ENCODE data around the gene SLC18A3.
A peak's percentile ranks its signal among the peaks of the same experiment; 100 is the strongest.

SLC18A3 gene

GRCh38 chr10:49587981-49588380 is 22.1 kb upstream of the SLC18A3 start:
- no peak overlapping the region for H3K4me3 ChIP-seq (ENCODE audit: low read depth, low read length)
- no peak for TF ChIP-seq CTCF (IDR thresholded peaks at IDR 0.05; ENCODE audit: borderline replicate concordance, insufficient read depth, low read depth, low read length)

GRCh38 chr10:49592726-49593563 is 17.2 kb upstream of the SLC18A3 start:
- TF ChIP-seq CTCF (IDR thresholded peaks at IDR 0.05; ENCODE audit: borderline replicate concordance, insufficient read depth, low read depth, low read length) = peak; percentile 88
- H3K4me3 ChIP-seq (ENCODE audit: low read depth, low read length) = no peak overlapping the region

GRCh38 chr10:49593564-49593875 is 16.6 kb upstream of the SLC18A3 start:
- H3K4me3 ChIP-seq (ENCODE audit: low read depth, low read length) = no peak overlapping the region
- no peak for TF ChIP-seq CTCF (IDR thresholded peaks at IDR 0.05; ENCODE audit: borderline replicate concordance, insufficient read depth, low read depth, low read length)

GRCh38 chr10:49593998-49594397 is 16.1 kb upstream of the SLC18A3 start:
- no peak overlapping the region for H3K4me3 ChIP-seq (ENCODE audit: low read depth, low read length)
- TF ChIP-seq CTCF (IDR thresholded peaks at IDR 0.05; ENCODE audit: borderline replicate concordance, insufficient read depth, low read depth, low read length) = no peak

- no peak overlapping the region for H3K4me3 ChIP-seq (ENCODE audit: low read depth, low read length)
- peak; percentile 74 for TF ChIP-seq CTCF (IDR thresholded peaks at IDR 0.05; ENCODE audit: borderline replicate concordance, insufficient read depth, low read depth, low read length)
Measured at GRCh38 chr10:49594594-49594993, 15.5 kb upstream of the SLC18A3 start.

- no peak for TF ChIP-seq CTCF (IDR thresholded peaks at IDR 0.05; ENCODE audit: borderline replicate concordance, insufficient read depth, low read depth, low read length)
- H3K4me3 ChIP-seq (ENCODE audit: low read depth, low read length) = no peak overlapping the region
Measured at GRCh38 chr10:49595003-49595712, 15.0 kb upstream of the SLC18A3 start.
